Heart right ventricle (tissue), 16 donors: ENCODE measurements around the gene GPX2. TPM values are rescaled to one million over a fixed set of nuclear protein-coding genes. Genes with fewer than 3 reads are reported as not detected.

ENCODE experiments used
- ATAC-seq, 8 donors: fragments of 200-7000 bp; cut with Tn5 transposase; one replicate each; pipeline ENCODE4 v1.9.1; 2020; ENCODE audit warnings: mild to moderate bottlenecking in 8 of 8, moderate library complexity in 8 of 8, moderate number of reproducible peaks in 1 of 8
- DNase-seq, 2 donors: peaks; one replicate each; pipeline ENCODE4 v3.0.0-alpha.2; 2020
- H3K27ac ChIP-seq, 10 donors: fragments of 200-600 bp; sonication (generic) in 2 of 10; one replicate each; pipeline versions ENCODE4 v1.5.0 to v1.8.0; 2020 to 2022; ENCODE audit warnings: mild to moderate bottlenecking in 3 of 10
- H3K27me3 ChIP-seq, 7 donors: fragments of 200-600 bp; one replicate each; pipeline ENCODE4 v1.8.0; 2021 to 2022; ENCODE audit warnings: mild to moderate bottlenecking in 2 of 7
- H3K36me3 ChIP-seq, 9 donors: fragments of 200-600 bp; sonication (generic) in 1 of 9; one replicate each; pipeline versions ENCODE4 v1.5.0 to v1.8.0; 2020 to 2022; ENCODE audit warnings: mild to moderate bottlenecking in 2 of 9
- H3K4me1 ChIP-seq, 9 donors: fragments of 200-600 bp; sonication (generic) in 1 of 9; one replicate each; pipeline versions ENCODE4 v1.5.0 to v1.8.0; 2020 to 2022; ENCODE audit warnings: mild to moderate bottlenecking in 4 of 9
- H3K4me3 ChIP-seq, 10 donors: fragments of 200-600 bp; sonication (generic) in 2 of 10; one replicate each; pipeline versions ENCODE4 v1.5.0 to v1.8.0; 2020 to 2022; ENCODE audit warnings: mild to moderate bottlenecking in 7 of 10, moderate library complexity in 2 of 10
- H3K9me3 ChIP-seq, 11 donors: fragments of 200-600 bp in 10 of 11; sonication (generic) in 2 of 11; one replicate each; pipeline versions ENCODE4 v1.5.0 to v1.8.0; 2013 to 2022; ENCODE audit warnings: mild to moderate bottlenecking in 2 of 11, control low read depth in 1 of 11, moderate library complexity in 1 of 11
- CTCF ChIP-seq, 9 donors: fragments of 200-600 bp; sonication (generic) in 2 of 9; IDR thresholded peaks; one replicate each; pipeline versions ENCODE4 v1.5.0 to v1.8.0; 2021 to 2022; ENCODE audit warnings: antibody characterized with exemption in 9 of 9, mild to moderate bottlenecking in 5 of 9, moderate library complexity in 1 of 9
- WGBS, 2 donors: extraction: QIAGEN DNeasy Blood & Tissue Kit; methylation state at CpG; one replicate each; pipeline ENCODE4 v1.1.7; 2013; ENCODE audit warnings: inconsistent platforms in 1 of 2; 5-methylcytosine and 5-hydroxymethylcytosine counted together
- intact Hi-C, 10 donors: fragments of 100-400 bp; cut with DNase I; formaldehyde crosslinking; loops; one replicate each; pipeline versions ENCODE4 v1.11.1 to v1.14.2; 2022
- polyA plus RNA-seq, 2 donors: library from polyadenylated mRNA; stranded (reverse); fragments of 200-250 nt; gene quantifications; one replicate each; pipeline ENCODE4 v1.2.3, GENCODE V29; 2013
- total RNA-seq, 10 donors: library from RNA; stranded (reverse); fragmentation: NEBNext Ultra II Directional in 3 of 10; extraction: Animal tissue kit (Norgen Biotek cat#: 25700) in 3 of 10; gene quantifications; one replicate each; pipeline versions ENCODE4 v1.2.1 to v1.2.4, GENCODE V29; 2021 to 2023
- donor health status: Arrhythmogenic right ventricular cardiomyopathy.
- donor health status: ischemic (EF 13 %, LVEDD 7.1; RV severe dilation, severe dysfunction).
- donor health status: healthy with polysubstance abuse.
- donor health status: DM: no; HTN: yes; CAD: no.
- donor health status: DM: no; HTN: no; CAD: no.
- donor health status: ischemic (EF 25% LVEDD 6.9; RV normal size, moderate dysfunction).
- donor health status: ischemic (EF 25% LVEDD 5.7; RV mildly dilated, moderate dysfunction).
- donor health status: healthy.
- donor health status: DM: yes; HTN: yes; CAD: no.
- donor health status: Ischemic cardiomyopathy.
- donor health status: ischemic (EF 35%, LVEDD 5.7; RV mildly dilated, moderate dysfunction).
- donor health status: nonischemic (EF 11% LVEDD 7.7; RV severe dilation, severe dysfunction).
- donor health status: DM: yes; HTN: yes; CAD: no.
- donor health status: PGD.
- donor health status: ischemic (EF 29% LVEDD 5.4; RV normal size, mild dysfunction).
- donor health status: nonischemic (EF 23%, LVEDD 6.1; RV moderate dilation, normal function).

GPX2 gene
- total and polyA plus RNA-seq, 12 donors: not detected

DNA sequence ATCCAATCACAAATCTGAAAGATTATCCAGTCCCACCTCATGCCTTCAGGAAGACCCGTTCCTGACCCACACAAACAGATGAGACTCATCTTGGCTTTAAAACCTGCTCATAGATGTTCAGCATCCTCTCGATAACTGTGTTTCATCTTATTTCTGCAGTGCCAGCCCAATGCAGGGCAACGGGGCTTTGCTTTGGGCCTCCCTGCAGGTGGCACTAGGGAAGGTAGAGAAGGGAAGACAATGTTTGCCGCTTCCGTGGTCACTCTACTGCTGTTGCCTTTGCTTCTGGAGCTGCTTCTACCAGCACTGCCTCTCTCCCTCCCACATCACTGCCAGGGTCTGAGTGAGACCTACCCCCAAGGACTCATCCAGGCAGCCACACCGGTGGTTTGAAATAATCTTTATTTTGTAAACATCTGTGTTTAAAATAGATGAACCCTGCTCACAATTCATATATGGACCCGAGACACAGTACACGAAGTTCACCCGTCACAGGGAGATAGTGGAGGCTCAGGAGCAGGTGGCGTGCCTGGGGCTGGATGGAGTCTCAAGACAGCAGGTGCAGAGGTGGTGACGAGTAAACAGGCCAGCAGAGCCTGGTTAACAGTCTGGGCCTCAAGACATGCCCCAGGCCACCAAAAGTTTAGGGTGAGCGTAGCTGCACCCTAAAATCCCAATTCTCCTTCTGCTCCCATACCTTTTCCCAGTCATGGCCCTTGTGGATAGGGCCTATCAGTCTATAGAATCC lies 3.1 kb upstream of the GPX2 start:
- Histone ChIP-seq H3K27me3 (no peaks in the 10 kb centered on the region), H3K27ac (no peak overlapping the region), H3K4me3 (no peak overlapping the region), H3K4me1 (peaks cover 0 to 33% (median 11%) of the 10 kb centered on the region in 9 donors), H3K36me3 (peaks cover 0 to 81% (median 5%) of the 10 kb centered on the region in 9 donors), H3K9me3 (no peaks in the 10 kb centered on the region)
- intact Hi-C loops: no loop called here
- ATAC-seq: no peak
- WGBS, 2 donors: 93 to 94% methylated on average over 12 of the region's 12 CpGs
- DNase-seq: no peak
- TF ChIP-seq CTCF (IDR thresholded peaks at IDR 0.05): no peak

DNA sequence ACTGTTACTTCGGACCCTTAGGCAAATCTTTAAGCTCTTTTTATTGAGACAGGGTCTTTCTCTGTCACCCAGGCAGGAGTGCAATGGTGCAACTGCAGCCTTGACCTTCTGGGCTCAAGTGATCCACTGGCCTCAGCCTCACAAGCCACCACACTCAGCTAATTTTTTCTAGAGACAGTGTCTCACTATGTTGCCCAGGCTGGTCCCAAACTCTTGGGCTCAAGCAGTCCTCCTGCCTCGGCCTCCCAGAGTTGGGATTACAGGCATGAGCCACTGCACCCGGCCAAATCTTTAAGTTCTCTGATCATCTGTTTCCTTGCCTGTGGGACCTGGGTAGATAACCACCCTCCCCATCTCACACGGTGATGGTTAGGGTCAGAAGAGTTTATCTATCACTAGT lies 2.3 kb upstream of the GPX2 start:
- intact Hi-C loops: no loop called here
- H3K27ac ChIP-seq: no peak overlapping the region
- WGBS, 2 donors: 90 to 93% methylated on average over 4 of the region's 4 CpGs
- H3K36me3 ChIP-seq: peaks cover 0 to 84% (median 5%) of the 10 kb centered on the region in 9 donors
- no peaks in the 10 kb centered on the region for H3K27me3 ChIP-seq
- no peak for ATAC-seq
- no peak for TF ChIP-seq CTCF (IDR thresholded peaks at IDR 0.05)
- DNase-seq: no peak
- no peaks in the 10 kb centered on the region for H3K9me3 ChIP-seq
- H3K4me3 ChIP-seq: no peak overlapping the region
- H3K4me1 ChIP-seq: peaks cover 0 to 28% (median 11%) of the 10 kb centered on the region in 9 donors

GRCh38 chr14:64944041-64944440 lies 1.5 kb upstream of the GPX2 start:
- intact Hi-C loops: no loop called here
- Histone ChIP-seq H3K4me3 (no peak overlapping the region), H3K9me3 (no peaks in the 10 kb centered on the region), H3K27ac (no peak overlapping the region), H3K27me3 (no peaks in the 10 kb centered on the region), H3K36me3 (peaks cover 0 to 81% (median 5%) of the 10 kb centered on the region in 9 donors), H3K4me1 (peaks cover 0 to 20% (median 9%) of the 10 kb centered on the region in 9 donors)
- 77 to 93% methylated on average over 2 of the region's 2 CpGs for WGBS, 2 donors
- peak in 2 of 8 donors; percentile 37 to 39 for ATAC-seq
- TF ChIP-seq CTCF (IDR thresholded peaks at IDR 0.05): no peak
- DNase-seq: no peak

- H3K27me3 ChIP-seq: no peaks in the 10 kb centered on the region
- no peaks in the 10 kb centered on the region for H3K9me3 ChIP-seq
- WGBS, 2 donors: 83% methylated on average over 6 of the region's 6 CpGs
- no peak overlapping the region for H3K4me3 ChIP-seq
- ATAC-seq (no peak), DNase-seq (no peak)
- H3K27ac ChIP-seq: no peak overlapping the region
- intact Hi-C loops: no loop called here
- peaks cover 0 to 81% (median 5%) of the 10 kb centered on the region in 9 donors for H3K36me3 ChIP-seq
- H3K4me1 ChIP-seq: peaks cover 0 to 15% (median 4%) of the 10 kb centered on the region in 9 donors
- TF ChIP-seq CTCF (IDR thresholded peaks at IDR 0.05): no peak
Measured at GRCh38 chr14:64943556-64943955, 1.0 kb upstream of the GPX2 start.
